Astrocyte (in vitro differentiated cells and primary cell): Measurements from ENCODE around the gene CDH7.

Source experiments
- EZH2 ChIP-seq: IDR thresholded peaks from 2 replicates; pipeline ENCODE4 v1.6.1; 2012; ENCODE audit warnings: mild to moderate bottlenecking, low read length, inconsistent platforms; ENCODE audit not compliant: insufficient read depth
- TF ChIP-seq, protein P1 (sequence below): IDR thresholded peaks from 2 replicates; pipeline ENCODE4 v1.5.1; 2011; ENCODE audit warnings: low read depth, mild to moderate bottlenecking, inconsistent platforms, low read length, moderate library complexity; ENCODE audit not compliant: insufficient read depth

DNA sequence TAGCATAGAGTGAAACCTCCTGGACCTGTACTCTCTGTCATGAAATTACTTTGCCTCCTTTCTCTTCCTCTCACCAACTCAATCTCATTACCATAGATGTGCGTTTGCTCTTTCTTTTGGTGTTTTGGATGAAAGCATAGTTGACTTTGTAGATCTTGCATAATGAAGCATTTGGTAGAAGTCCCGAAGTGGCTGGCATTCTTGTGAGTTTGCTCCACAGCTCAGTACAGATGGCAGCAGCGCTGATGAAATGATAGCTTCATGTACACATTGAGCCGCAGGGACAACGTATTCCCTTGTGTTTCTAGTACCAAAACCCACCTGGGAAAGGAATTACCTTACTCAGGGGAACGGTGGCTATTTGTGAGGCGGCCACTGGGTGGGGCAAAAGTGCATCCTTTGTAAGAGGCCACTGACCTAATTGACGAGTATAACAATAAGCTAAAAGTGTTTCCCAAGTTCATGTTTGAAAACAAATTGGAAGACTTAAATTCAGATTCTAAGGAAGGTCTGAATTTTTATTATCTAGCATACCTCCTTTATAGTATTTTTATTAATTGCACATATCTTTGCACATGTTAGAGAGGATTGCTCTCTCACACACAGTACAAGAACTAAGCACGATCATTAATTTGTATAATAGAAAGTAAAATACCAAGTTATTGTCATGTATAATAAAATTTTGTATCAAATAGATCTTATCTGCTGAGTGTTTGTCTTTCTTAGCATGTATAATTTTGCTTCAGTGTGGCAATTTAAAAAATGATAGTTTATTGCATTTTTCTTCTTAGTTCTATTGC is 25.4 kb upstream of the CDH7 start:
- TF ChIP-seq, protein P1, sequence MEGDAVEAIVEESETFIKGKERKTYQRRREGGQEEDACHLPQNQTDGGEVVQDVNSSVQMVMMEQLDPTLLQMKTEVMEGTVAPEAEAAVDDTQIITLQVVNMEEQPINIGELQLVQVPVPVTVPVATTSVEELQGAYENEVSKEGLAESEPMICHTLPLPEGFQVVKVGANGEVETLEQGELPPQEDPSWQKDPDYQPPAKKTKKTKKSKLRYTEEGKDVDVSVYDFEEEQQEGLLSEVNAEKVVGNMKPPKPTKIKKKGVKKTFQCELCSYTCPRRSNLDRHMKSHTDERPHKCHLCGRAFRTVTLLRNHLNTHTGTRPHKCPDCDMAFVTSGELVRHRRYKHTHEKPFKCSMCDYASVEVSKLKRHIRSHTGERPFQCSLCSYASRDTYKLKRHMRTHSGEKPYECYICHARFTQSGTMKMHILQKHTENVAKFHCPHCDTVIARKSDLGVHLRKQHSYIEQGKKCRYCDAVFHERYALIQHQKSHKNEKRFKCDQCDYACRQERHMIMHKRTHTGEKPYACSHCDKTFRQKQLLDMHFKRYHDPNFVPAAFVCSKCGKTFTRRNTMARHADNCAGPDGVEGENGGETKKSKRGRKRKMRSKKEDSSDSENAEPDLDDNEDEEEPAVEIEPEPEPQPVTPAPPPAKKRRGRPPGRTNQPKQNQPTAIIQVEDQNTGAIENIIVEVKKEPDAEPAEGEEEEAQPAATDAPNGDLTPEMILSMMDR: peak; percentile 14
- TF ChIP-seq EZH2: no peak
